WTC11 (cell line): ENCODE measurements around the gene DCUN1D2. TPM values are rescaled to one million over a fixed set of nuclear protein-coding genes. Genes with fewer than 3 reads are reported as not detected.

Source experiments
- ATAC-seq: fragments of 200-7000 bp; cut with Tn5 transposase; 2 replicates; pipeline ENCODE4 v1.10.0; 2021; ENCODE audit warnings: mild to moderate bottlenecking, moderate library complexity
- CTCF ChIA-PET: fragments of 300-600 bp; sonication (Branson Sonifier 250); formaldehyde crosslinking; loops from one replicate; lab custom pipeline; 2021; ENCODE audit warnings: antibody characterized with exemption; lab: Charles Lee
- POLR2A ChIA-PET: fragments of 350-600 bp; sonication (Branson Sonifier 250); formaldehyde crosslinking; loops from one replicate; lab custom pipeline; 2021; ENCODE audit warnings: antibody characterized with exemption; lab: Charles Lee
- DNase-seq: peaks from one replicate; pipeline ENCODE4 v3.0.0; 2021; ENCODE audit warnings: low spot score
- H3K27ac Mint-ChIP-seq: 2 replicates; pipeline ENCODE4 v1.8.0; 2021; ENCODE audit warnings: mixed read lengths
- H3K27me3 Mint-ChIP-seq: 2 replicates; pipeline ENCODE4 v1.8.0; 2021; ENCODE audit warnings: low read depth, mild to moderate bottlenecking, moderate library complexity, mixed read lengths
- H3K36me3 Mint-ChIP-seq: 2 replicates; pipeline ENCODE4 v1.8.0; 2021; ENCODE audit warnings: mixed read lengths
- H3K4me1 Mint-ChIP-seq: 2 replicates; pipeline ENCODE4 v1.8.0; 2022; ENCODE audit warnings: mixed read lengths
- H3K4me3 Mint-ChIP-seq: 2 replicates; pipeline ENCODE4 v1.8.0; 2021; ENCODE audit warnings: mild to moderate bottlenecking, moderate library complexity, mixed read lengths
- H3K9me3 Mint-ChIP-seq: 2 replicates; pipeline ENCODE4 v1.8.0; 2021; ENCODE audit warnings: mixed read lengths
- ATF6 ChIP-seq: sonication (generic); formaldehyde crosslinking; IDR thresholded peaks from 2 replicates; pipeline ENCODE4 v1.8.1; 2023; ENCODE audit warnings: mild to moderate bottlenecking, missing genetic modification reagents
- CDX4 ChIP-seq: fragments of 250-450 bp; sonication (Bioruptor Pico); IDR thresholded peaks from 2 replicates; pipeline ENCODE4 v1.9.0; 2021; ENCODE audit warnings: moderate library complexity, mild to moderate bottlenecking, inconsistent platforms, borderline replicate concordance
- CREM ChIP-seq: sonication (generic); formaldehyde crosslinking; IDR thresholded peaks from 2 replicates; pipeline ENCODE4 v1.8.1; 2022; ENCODE audit warnings: mild to moderate bottlenecking, missing genetic modification reagents, moderate library complexity
- CTCF ChIP-seq: fragments of 200-600 bp; IDR thresholded peaks from 2 replicates; pipeline ENCODE4 v1.8.0; 2022; ENCODE audit warnings: antibody characterized with exemption
- ERG ChIP-seq: fragments of 250-450 bp; sonication (Bioruptor Pico); IDR thresholded peaks from 2 replicates; pipeline ENCODE4 v1.8.0; 2021; ENCODE audit warnings: mild to moderate bottlenecking
- ETV6 ChIP-seq: sonication (generic); formaldehyde crosslinking; IDR thresholded peaks from 2 replicates; pipeline ENCODE4 v1.8.1; 2022; ENCODE audit warnings: mild to moderate bottlenecking, missing genetic modification reagents
- FOXJ3 ChIP-seq: sonication (generic); formaldehyde crosslinking; IDR thresholded peaks from 2 replicates; pipeline ENCODE4 v1.9.0; 2021; ENCODE audit warnings: missing genetic modification reagents, mild to moderate bottlenecking, borderline replicate concordance
- FOXP4 ChIP-seq: sonication (generic); formaldehyde crosslinking; IDR thresholded peaks from 2 replicates; pipeline ENCODE4 v1.8.0; 2022; ENCODE audit warnings: mild to moderate bottlenecking, missing genetic modification reagents
- HMGA2 ChIP-seq: fragments of 250-450 bp; sonication (Bioruptor Pico); IDR thresholded peaks from 2 replicates; pipeline ENCODE4 v1.4.0; 2021; ENCODE audit warnings: mild to moderate bottlenecking, moderate library complexity
- IRF1 ChIP-seq: sonication (generic); formaldehyde crosslinking; IDR thresholded peaks from 2 replicates; pipeline ENCODE4 v1.8.0; 2023; ENCODE audit warnings: missing genetic modification reagents
- MLX ChIP-seq: sonication (generic); formaldehyde crosslinking; IDR thresholded peaks from 2 replicates; pipeline ENCODE4 v1.8.1; 2023; ENCODE audit warnings: mild to moderate bottlenecking, missing genetic modification reagents, moderate library complexity
- RELA ChIP-seq: sonication (generic); formaldehyde crosslinking; IDR thresholded peaks from 2 replicates; pipeline ENCODE4 v1.8.1; 2022; ENCODE audit warnings: missing genetic modification reagents, mild to moderate bottlenecking, borderline replicate concordance
- SMAD3 ChIP-seq: sonication (generic); formaldehyde crosslinking; IDR thresholded peaks from 2 replicates; pipeline ENCODE4 v1.8.0; 2022; ENCODE audit warnings: missing genetic modification reagents, mild to moderate bottlenecking, borderline replicate concordance
- SMAD4 ChIP-seq: sonication (generic); formaldehyde crosslinking; IDR thresholded peaks from 2 replicates; pipeline ENCODE4 v1.8.0; 2022; ENCODE audit warnings: mild to moderate bottlenecking, missing genetic modification reagents
- SP1 ChIP-seq: sonication (generic); formaldehyde crosslinking; conservative IDR thresholded peaks from 2 replicates; pipeline ENCODE4 v1.8.1; 2022; ENCODE audit warnings: missing genetic modification reagents
- TCF7 ChIP-seq: sonication (generic); formaldehyde crosslinking; IDR thresholded peaks from 2 replicates; pipeline ENCODE4 v1.8.0; 2022; ENCODE audit warnings: mild to moderate bottlenecking, low read depth, missing genetic modification reagents, moderate library complexity
- USF1 ChIP-seq: sonication (generic); formaldehyde crosslinking; IDR thresholded peaks from 2 replicates; pipeline ENCODE4 v1.8.0; 2022; ENCODE audit warnings: mild to moderate bottlenecking, missing genetic modification reagents
- USF2 ChIP-seq: sonication (generic); formaldehyde crosslinking; IDR thresholded peaks from 2 replicates; pipeline ENCODE4 v1.8.1; 2023; ENCODE audit warnings: mild to moderate bottlenecking, missing genetic modification reagents, moderate library complexity
- ZNF317 ChIP-seq: sonication (generic); formaldehyde crosslinking; IDR thresholded peaks from 2 replicates; pipeline ENCODE4 v1.8.1; 2023; ENCODE audit warnings: low read depth, mild to moderate bottlenecking, moderate library complexity, missing genetic modification reagents, borderline replicate concordance
- ZNF512 ChIP-seq: sonication (generic); formaldehyde crosslinking; IDR thresholded peaks from 2 replicates; pipeline ENCODE4 v1.8.1; 2022; ENCODE audit warnings: missing genetic modification reagents, borderline replicate concordance
- total RNA-seq: library from RNA; stranded (reverse); gene quantifications from 3 replicates; pipeline ENCODE4 v1.2.3, GENCODE V29; 2021

Gene DCUN1D2
- total RNA-seq, 1 experiment from 2014 or later, result 42.5 TPM

GRCh38 chr13:113468029-113468428 is 22.5 kb downstream of the DCUN1D2 start (continued):
- TF ChIP-seq CTCF (no peak), ERG (CRISPR knock-in tag) (no peak), CDX4 (no peak), USF2 (CRISPR knock-in tag) (no peak), CREM (CRISPR knock-in tag) (no peak), IRF1 (CRISPR knock-in tag) (no peak), SMAD3 (CRISPR knock-in tag) (no peak), ZNF512 (CRISPR knock-in tag) (no peak)

- Mint-ChIP-seq H3K4me1 (peaks cover 15% of the 10 kb centered on the region), H3K36me3 (peaks cover 49% of the 10 kb centered on the region), H3K27me3 (no peaks in the 10 kb centered on the region), H3K27ac (no peak overlapping the region), H3K9me3 (no peaks in the 10 kb centered on the region), H3K4me3 (no peak overlapping the region)
- ChIA-PET POLR2A (no interaction called here), CTCF (interaction anchor here (1.9 kb wide), 1 partner anchor 15 kb away, joined by 7 read pairs; no protein-coding TSS in a partner anchor)
- ATAC-seq (no peak), DNase-seq (no peak)
- TF ChIP-seq RELA (CRISPR knock-in tag) (no peak), FOXP4 (CRISPR knock-in tag) (no peak), HMGA2 (CRISPR knock-in tag) (no peak), ATF6 (CRISPR knock-in tag) (no peak), USF1 (no peak), FOXJ3 (CRISPR knock-in tag) (no peak), SP1 (CRISPR knock-in tag) (no peak), SMAD4 (no peak), MLX (CRISPR knock-in tag) (no peak), ETV6 (CRISPR knock-in tag) (no peak), ZNF317 (CRISPR knock-in tag) (no peak), CDX4 (no peak), TCF7 (CRISPR knock-in tag) (no peak), ERG (CRISPR knock-in tag) (no peak), SMAD3 (CRISPR knock-in tag) (no peak)
Measured at GRCh38 chr13:113466383-113466782, 24.1 kb downstream of the DCUN1D2 start.
